Effector memory CD8-positive, alpha-beta T cell (primary cell): ENCODE measurements around the gene COQ4.

Source experiments
- ATAC-seq: fragments of 150-1000 bp; cut with Tn5 transposase; replicated peaks from 2 replicates; pipeline ENCODE4 v1.10.0; 2021; ENCODE audit warnings: mild to moderate bottlenecking, moderate library complexity
- DNase-seq, 3 experiments: peaks; one replicate each; pipeline ENCODE4 v3.0.0; 2021
- H3K27ac Mint-ChIP-seq, 2 donors: one replicate each; pipeline ENCODE4 v1.8.0; 2022; ENCODE audit warnings: mild to moderate bottlenecking in 2 of 2, mixed read lengths in 2 of 2, moderate library complexity in 2 of 2
- H3K27me3 Mint-ChIP-seq, 2 donors: one replicate each; pipeline ENCODE4 v1.8.0; 2022; ENCODE audit warnings: mixed read lengths in 2 of 2
- H3K36me3 Mint-ChIP-seq: one replicate; pipeline ENCODE4 v1.8.0; 2022; ENCODE audit warnings: mild to moderate bottlenecking, moderate library complexity, mixed read lengths; ENCODE audit not compliant: insufficient read depth
- H3K4me1 Mint-ChIP-seq, 2 donors: one replicate each; pipeline ENCODE4 v1.8.0; 2022; ENCODE audit warnings: low read depth in 2 of 2, mixed read lengths in 2 of 2
- H3K4me3 Mint-ChIP-seq, 2 donors: one replicate each; pipeline ENCODE4 v1.8.0; 2022; ENCODE audit warnings: mild to moderate bottlenecking in 2 of 2, mixed read lengths in 2 of 2, moderate library complexity in 2 of 2
- H3K9me3 Mint-ChIP-seq, 2 donors: one replicate each; pipeline ENCODE4 v1.8.0; 2022; ENCODE audit warnings: mixed read lengths in 2 of 2

Gene COQ4

DNA sequence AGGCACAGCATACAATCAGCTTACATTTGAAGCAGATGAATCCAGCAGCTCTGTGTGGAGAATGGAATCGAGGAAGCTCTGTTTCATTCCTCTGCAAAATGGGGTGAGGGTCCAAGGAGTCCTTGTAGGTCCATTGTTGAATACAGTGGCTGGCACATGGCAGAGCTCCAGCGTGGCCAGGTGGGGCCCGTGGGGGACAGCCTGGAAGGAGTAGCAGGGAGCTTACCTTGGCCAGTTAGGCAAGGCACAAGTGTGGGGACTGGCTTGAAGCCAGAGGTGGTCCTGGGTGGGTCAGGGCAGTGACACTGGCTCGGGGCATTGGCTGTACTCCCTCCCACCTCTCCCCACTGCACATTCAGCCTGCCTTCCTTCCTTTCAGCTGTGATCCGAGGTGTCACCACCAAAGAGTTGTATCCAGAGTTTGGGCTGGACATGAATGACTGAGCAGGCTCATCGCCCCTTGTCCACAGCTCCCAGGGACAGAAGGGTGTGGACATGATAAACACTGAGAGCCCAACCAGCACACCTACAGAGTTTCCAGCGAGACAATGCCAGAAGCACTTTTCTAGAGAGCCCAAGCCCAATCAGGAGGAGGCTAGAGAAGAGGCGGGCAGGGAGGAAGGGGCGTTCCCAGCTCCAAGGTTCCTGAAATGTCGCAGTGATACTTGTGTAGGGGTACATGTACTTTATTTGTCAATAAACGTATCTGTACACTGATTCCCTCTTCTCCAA lies 34.2 kb upstream of the COQ4 start:
- H3K4me3 Mint-ChIP-seq = no peak overlapping the region
- no peaks in the 10 kb centered on the region for H3K4me1 Mint-ChIP-seq
- peaks cover 17% of the 10 kb centered on the region for H3K36me3 Mint-ChIP-seq
- no peak overlapping the region for H3K27ac Mint-ChIP-seq
- DNase-seq = no peak
- ATAC-seq = no peak
- no peaks in the 10 kb centered on the region for H3K27me3 Mint-ChIP-seq
- no peaks in the 10 kb centered on the region for H3K9me3 Mint-ChIP-seq

DNA sequence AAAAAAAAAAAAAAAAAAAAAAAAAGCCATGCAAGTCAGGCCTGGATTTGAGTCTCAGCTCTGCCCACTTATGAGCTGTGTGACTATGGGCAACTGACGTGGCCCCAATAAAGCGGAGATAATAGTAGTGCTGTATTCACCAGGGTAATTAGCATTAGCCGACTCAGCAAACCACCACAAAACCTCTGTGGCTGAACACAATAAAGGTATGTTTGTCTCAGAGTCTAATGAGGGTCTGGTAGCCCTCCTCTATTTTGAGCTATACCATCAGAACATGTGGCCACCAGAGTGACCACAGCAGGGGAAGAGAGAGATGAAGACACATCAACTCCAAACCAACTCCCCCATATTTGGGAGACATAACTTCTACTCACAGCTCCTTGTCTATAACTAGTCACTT lies 30.6 kb upstream of the COQ4 start:
- Mint-ChIP-seq H3K27ac (no peak overlapping the region), H3K9me3 (no peaks in the 10 kb centered on the region), H3K4me3 (no peak overlapping the region), H3K4me1 (no peaks in the 10 kb centered on the region), H3K27me3 (no peaks in the 10 kb centered on the region), H3K36me3 (peaks cover 5% of the 10 kb centered on the region)
- no peak for ATAC-seq
- no peak for DNase-seq

- Mint-ChIP-seq H3K9me3 (no peaks in the 10 kb centered on the region), H3K36me3 (no peaks in the 10 kb centered on the region), H3K27me3 (no peaks in the 10 kb centered on the region), H3K4me3 (no peak overlapping the region), H3K4me1 (no peaks in the 10 kb centered on the region), H3K27ac (no peak overlapping the region)
- ATAC-seq (no peak), DNase-seq (no peak)
Measured at GRCh38 chr9:128293091-128293490, 29.5 kb upstream of the COQ4 start.

DNA sequence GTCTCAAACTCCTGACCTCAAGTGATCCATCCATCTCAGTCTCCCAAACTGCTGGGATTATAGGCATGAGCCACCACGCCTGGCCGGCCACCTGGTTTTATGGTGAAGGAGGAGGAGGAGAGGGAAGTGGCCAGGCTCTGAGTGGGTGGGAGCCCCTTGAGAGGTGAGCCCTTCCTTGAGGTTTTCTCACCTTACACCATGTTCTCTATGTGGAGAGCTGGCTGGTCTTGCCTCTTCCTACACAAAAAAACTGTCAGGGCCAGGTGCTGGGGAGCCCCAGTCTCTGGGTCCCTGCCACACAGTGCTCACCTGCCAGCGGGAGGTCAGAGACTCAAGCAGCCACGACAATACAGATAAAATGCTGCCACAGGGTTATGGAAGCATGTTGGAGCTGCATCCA lies 28.5 kb upstream of the COQ4 start:
- Mint-ChIP-seq H3K4me3 (no peak overlapping the region), H3K9me3 (no peaks in the 10 kb centered on the region), H3K4me1 (no peaks in the 10 kb centered on the region), H3K36me3 (no peaks in the 10 kb centered on the region), H3K27me3 (no peaks in the 10 kb centered on the region), H3K27ac (no peak overlapping the region)
- DNase-seq (no peak), ATAC-seq (no peak)

DNA sequence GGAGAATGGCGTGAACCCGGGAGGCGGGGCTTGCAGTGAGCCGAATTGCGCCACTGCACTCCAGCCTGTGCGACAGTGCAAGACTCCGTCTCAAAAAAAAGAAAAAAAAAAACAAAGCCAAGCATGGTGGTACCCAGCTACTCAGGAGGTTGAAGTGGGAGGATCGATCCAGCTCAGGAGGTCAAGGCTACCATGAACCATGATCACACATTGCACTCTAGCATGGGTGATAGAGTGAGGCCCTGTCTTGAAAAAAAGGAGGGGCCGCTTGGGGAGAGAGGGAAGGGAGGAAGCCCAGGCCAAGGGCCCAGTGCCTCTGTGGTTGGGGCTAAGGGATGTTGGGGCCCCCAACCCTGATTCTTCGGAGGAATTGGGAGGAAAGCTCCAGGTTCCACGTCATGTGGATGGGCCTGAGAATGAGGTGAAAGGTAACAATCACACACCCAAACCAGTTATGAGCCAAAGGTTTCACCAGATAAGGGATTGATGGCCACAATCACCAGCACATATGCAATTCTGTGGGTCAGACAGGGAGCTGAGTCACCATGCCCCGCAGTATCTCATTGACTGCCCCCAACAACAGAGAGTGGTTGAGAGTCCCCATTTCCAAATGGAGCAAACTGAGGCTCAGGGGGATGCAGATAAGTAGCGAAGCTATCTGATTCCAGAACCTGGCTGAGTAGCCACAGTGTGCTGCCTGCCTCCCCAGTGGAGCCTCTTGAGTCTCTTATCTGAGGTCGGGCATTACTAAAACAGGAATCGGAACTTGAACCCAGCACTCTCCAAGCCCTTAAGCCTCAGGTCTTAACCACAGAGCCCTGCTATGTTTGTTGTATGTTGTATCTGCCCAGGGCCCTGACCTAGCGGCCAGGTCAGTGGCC lies 26.1 kb upstream of the COQ4 start:
- Mint-ChIP-seq H3K27ac (no peak overlapping the region), H3K4me3 (no peak overlapping the region), H3K36me3 (no peaks in the 10 kb centered on the region), H3K27me3 (no peaks in the 10 kb centered on the region), H3K4me1 (no peaks in the 10 kb centered on the region), H3K9me3 (no peaks in the 10 kb centered on the region)
- ATAC-seq (no peak), DNase-seq (no peak)

GRCh38 chr9:128297221-128297773 lies 25.3 kb upstream of the COQ4 start:
- no peaks in the 10 kb centered on the region for H3K27me3 Mint-ChIP-seq
- H3K4me3 Mint-ChIP-seq = no peak overlapping the region
- ATAC-seq (no peak), DNase-seq (no peak)
- H3K36me3 Mint-ChIP-seq = no peaks in the 10 kb centered on the region
- no peaks in the 10 kb centered on the region for H3K9me3 Mint-ChIP-seq
- no peaks in the 10 kb centered on the region for H3K4me1 Mint-ChIP-seq
- H3K27ac Mint-ChIP-seq = no peak overlapping the region

GRCh38 chr9:128298535-128299482 lies 23.8 kb upstream of the COQ4 start:
- H3K4me3 Mint-ChIP-seq = no peak overlapping the region
- no peaks in the 10 kb centered on the region for H3K36me3 Mint-ChIP-seq
- H3K9me3 Mint-ChIP-seq = no peaks in the 10 kb centered on the region
- no peak overlapping the region for H3K27ac Mint-ChIP-seq
- DNase-seq (no peak), ATAC-seq (no peak)
- H3K27me3 Mint-ChIP-seq = no peaks in the 10 kb centered on the region
- no peaks in the 10 kb centered on the region for H3K4me1 Mint-ChIP-seq

- peaks cover 12% of the 10 kb centered on the region for H3K36me3 Mint-ChIP-seq
- ATAC-seq = no peak
- no peaks in the 10 kb centered on the region for H3K27me3 Mint-ChIP-seq
- no peaks in the 10 kb centered on the region for H3K9me3 Mint-ChIP-seq
- no peak overlapping the region for H3K27ac Mint-ChIP-seq
- H3K4me3 Mint-ChIP-seq = no peak overlapping the region
- no peaks in the 10 kb centered on the region for H3K4me1 Mint-ChIP-seq
- DNase-seq = no peak
Measured at GRCh38 chr9:128304136-128304970, 18.3 kb upstream of the COQ4 start.

DNA sequence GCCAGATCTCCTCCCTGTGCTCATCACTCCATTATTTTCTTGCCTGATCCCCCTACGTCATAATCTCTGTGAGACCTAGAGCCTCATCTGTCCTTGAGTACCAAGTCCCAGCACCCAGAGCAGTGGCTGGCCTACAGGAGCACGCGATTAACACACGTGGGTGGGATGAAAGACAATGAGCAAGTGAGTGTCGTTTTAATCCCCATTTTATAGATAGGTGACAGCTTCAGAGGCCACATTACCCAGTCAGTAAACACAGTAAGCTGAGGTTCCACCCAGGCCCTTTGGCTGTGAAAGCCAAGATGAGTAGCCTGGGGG lies 17.7 kb upstream of the COQ4 start:
- Mint-ChIP-seq H3K4me1 (no peaks in the 10 kb centered on the region), H3K27me3 (no peaks in the 10 kb centered on the region), H3K27ac (peak overlapping the region in 1 of 2 donors; percentile 3), H3K9me3 (no peaks in the 10 kb centered on the region), H3K36me3 (peaks cover 15% of the 10 kb centered on the region), H3K4me3 (no peak overlapping the region)
- no peak for DNase-seq
- ATAC-seq = no peak

DNA sequence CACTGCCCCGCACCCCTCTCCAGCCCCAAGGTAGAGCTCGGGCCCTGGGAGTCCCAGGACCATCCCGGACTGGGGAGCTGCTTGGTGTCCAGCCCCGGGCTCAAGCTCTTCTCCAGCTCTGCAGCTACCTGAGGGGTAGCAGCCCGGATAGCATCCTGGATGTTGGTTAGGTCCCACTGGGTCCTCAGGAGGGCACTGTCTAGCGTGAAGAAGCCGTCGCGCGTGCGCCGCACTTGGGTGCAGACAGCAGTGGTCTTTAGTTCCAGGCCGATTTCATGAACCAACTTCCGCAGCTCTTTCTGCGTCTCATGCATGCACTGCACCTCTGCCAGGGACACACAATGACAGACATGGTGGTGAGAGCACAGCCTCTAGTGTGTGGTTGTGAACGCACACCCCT lies 13.1 kb upstream of the COQ4 start:
- ATAC-seq (no peak), DNase-seq (no peak)
- Mint-ChIP-seq H3K36me3 (peaks cover 45% of the 10 kb centered on the region), H3K4me3 (no peak overlapping the region), H3K9me3 (no peaks in the 10 kb centered on the region), H3K27ac (no peak overlapping the region), H3K27me3 (no peaks in the 10 kb centered on the region), H3K4me1 (no peaks in the 10 kb centered on the region)

GRCh38 chr9:128310461-128310860 lies 12.2 kb upstream of the COQ4 start:
- Mint-ChIP-seq H3K36me3 (peaks cover 45% of the 10 kb centered on the region), H3K4me1 (no peaks in the 10 kb centered on the region), H3K9me3 (no peaks in the 10 kb centered on the region), H3K27ac (no peak overlapping the region), H3K27me3 (no peaks in the 10 kb centered on the region), H3K4me3 (no peak overlapping the region)
- ATAC-seq = no peak
- no peak for DNase-seq

GRCh38 chr9:128314697-128315096 lies 7.9 kb upstream of the COQ4 start:
- Mint-ChIP-seq H3K4me1 (no peaks in the 10 kb centered on the region), H3K9me3 (no peaks in the 10 kb centered on the region), H3K4me3 (no peak overlapping the region), H3K27ac (no peak overlapping the region), H3K36me3 (peaks cover 48% of the 10 kb centered on the region), H3K27me3 (no peaks in the 10 kb centered on the region)
- ATAC-seq = no peak
- no peak for DNase-seq
